Neural cell (in vitro differentiated cells): Measurements from ENCODE around the gene RPL13A. TPM values are rescaled to one million over a fixed set of nuclear protein-coding genes. Genes with fewer than 3 reads are reported as not detected.
A peak's percentile ranks its signal among the peaks of the same experiment; 100 is the strongest.

Experiments used
- H2AFZ ChIP-seq: fragments of 200-600, 300-800 bp; sonication (generic), shearing (Covaris generic); 2 replicates; pipeline ENCODE4 v1.6.0; 2014; ENCODE audit warnings: low read depth, mild to moderate bottlenecking, antibody characterized with exemption, low read length, moderate library complexity
- H3F3A ChIP-seq: fragments of 200-600 bp; shearing (Covaris generic); 2 replicates; pipeline ENCODE4 v1.6.1; 2016; ENCODE audit warnings: mild to moderate bottlenecking, moderate library complexity, mixed read lengths, antibody characterized with exemption, low read length; ENCODE audit not compliant: insufficient read depth, poor library complexity, severe bottlenecking
- H3K27ac ChIP-seq: fragments of 200-600, 300-800 bp; sonication (generic), shearing (Covaris generic); 2 replicates; pipeline ENCODE4 v1.5.1; 2014; ENCODE audit warnings: mild to moderate bottlenecking, low read length, moderate library complexity
- H3K27me3 ChIP-seq: fragments of 300-800, 200-600 bp; sonication (generic), shearing (Covaris generic); 2 replicates; pipeline ENCODE4 v1.6.0; 2014; ENCODE audit warnings: mild to moderate bottlenecking, low read depth, low read length, moderate library complexity; ENCODE audit not compliant: insufficient read depth
- H3K36me3 ChIP-seq: fragments of 300-800, 200-600 bp; sonication (generic), shearing (Covaris generic); 2 replicates; pipeline ENCODE4 v1.5.1; 2014; ENCODE audit warnings: mild to moderate bottlenecking, antibody characterized with exemption, low read length, moderate library complexity; ENCODE audit not compliant: insufficient read depth
- H3K4me2 ChIP-seq: fragments of 300-800, 200-600 bp; sonication (generic), shearing (Covaris generic); 2 replicates; pipeline ENCODE4 v1.6.0; 2014; ENCODE audit warnings: mild to moderate bottlenecking, low read length
- H3K4me3 ChIP-seq: fragments of 300-800, 200-600 bp; sonication (generic), shearing (Covaris generic); 2 replicates; pipeline ENCODE4 v1.5.1; 2014; ENCODE audit warnings: mild to moderate bottlenecking, low read length, moderate library complexity
- H3K79me2 ChIP-seq: fragments of 200-600 bp; shearing (Covaris generic); replicated peaks from 2 replicates; pipeline ENCODE4 v1.6.0; 2014; ENCODE audit warnings: mild to moderate bottlenecking, low read length, moderate library complexity; ENCODE audit not compliant: insufficient read depth
- H3K9ac ChIP-seq: fragments of 300-800, 200-600 bp; sonication (generic), shearing (Covaris generic); 2 replicates; pipeline ENCODE4 v1.6.1; 2016; ENCODE audit warnings: mild to moderate bottlenecking, low read length, mixed read lengths
- H3K9me2 ChIP-seq: fragments of 200-600 bp; shearing (Covaris generic); 2 replicates; pipeline ENCODE4 v1.6.1; 2016; ENCODE audit warnings: mild to moderate bottlenecking, low read length, mixed read lengths; ENCODE audit not compliant: insufficient read depth
- H3K9me3 ChIP-seq: fragments of 200-600, 300-800 bp; sonication (generic), shearing (Covaris generic); 2 replicates; pipeline ENCODE4 v1.6.1; 2016; ENCODE audit warnings: mild to moderate bottlenecking, mixed run types, low read length, moderate library complexity, mixed read lengths
- H4K20me1 ChIP-seq: fragments of 200-600 bp; shearing (Covaris generic); 2 replicates; pipeline ENCODE4 v1.6.1; 2016; ENCODE audit warnings: mild to moderate bottlenecking, mixed run types; ENCODE audit not compliant: insufficient read depth
- EP300 ChIP-seq: fragments of 450-650 bp; conservative IDR thresholded peaks from 2 replicates; pipeline ENCODE4 v1.6.1; 2014; ENCODE audit warnings: antibody characterized with exemption, mild to moderate bottlenecking, moderate library complexity; ENCODE audit not compliant: poor library complexity, severe bottlenecking
- EZH2 ChIP-seq: fragments of 200-600, 300-800 bp; shearing (Covaris generic), sonication (generic); IDR thresholded peaks from 2 replicates; pipeline ENCODE4 v1.6.1; 2014; ENCODE audit warnings: antibody characterized with exemption, low read length, borderline replicate concordance, mild to moderate bottlenecking; ENCODE audit not compliant: insufficient read depth, poor library complexity, severe bottlenecking
- MXI1 ChIP-seq: fragments of 450-650 bp; conservative IDR thresholded peaks from 2 replicates; pipeline ENCODE4 v1.6.1; 2014; ENCODE audit warnings: antibody characterized with exemption, mild to moderate bottlenecking; ENCODE audit not compliant: poor library complexity, severe bottlenecking
- POLR2AphosphoS5 ChIP-seq: IDR thresholded peaks from 2 replicates; pipeline ENCODE4 v1.6.1; 2012
- RAD21 ChIP-seq: fragments of 450-650 bp; conservative IDR thresholded peaks from 2 replicates; pipeline ENCODE4 v1.6.1; 2014; ENCODE audit warnings: antibody characterized with exemption, mild to moderate bottlenecking, moderate library complexity
- REST ChIP-seq: IDR thresholded peaks from 2 replicates; pipeline ENCODE4 v1.6.1; 2012; ENCODE audit warnings: borderline replicate concordance
- SMC3 ChIP-seq: fragments of 450-650 bp; conservative IDR thresholded peaks from 2 replicates; pipeline ENCODE4 v1.6.1; 2014; ENCODE audit warnings: antibody characterized with exemption, mild to moderate bottlenecking, moderate library complexity; ENCODE audit not compliant: poor library complexity
- TAF1 ChIP-seq: IDR thresholded peaks from 2 replicates; pipeline ENCODE4 v1.6.1; 2012; ENCODE audit warnings: low read depth
- polyA plus RNA-seq: library from polyadenylated mRNA; depleted of rRNA; stranded (reverse); fragments of >200 nt; gene quantifications from 2 replicates; pipeline ENCODE4 v1.2.3, GENCODE V29; 2014
- TF ChIP-seq, protein P1 (sequence below): fragments of 450-650 bp; IDR thresholded peaks from 2 replicates; pipeline ENCODE4 v1.5.1; 2014; ENCODE audit warnings: antibody characterized with exemption, mild to moderate bottlenecking, moderate library complexity; ENCODE audit not compliant: poor library complexity, severe bottlenecking

RPL13A gene
- polyA plus RNA-seq, 1 donor from 2014 or later: 2,313 TPM

DNA sequence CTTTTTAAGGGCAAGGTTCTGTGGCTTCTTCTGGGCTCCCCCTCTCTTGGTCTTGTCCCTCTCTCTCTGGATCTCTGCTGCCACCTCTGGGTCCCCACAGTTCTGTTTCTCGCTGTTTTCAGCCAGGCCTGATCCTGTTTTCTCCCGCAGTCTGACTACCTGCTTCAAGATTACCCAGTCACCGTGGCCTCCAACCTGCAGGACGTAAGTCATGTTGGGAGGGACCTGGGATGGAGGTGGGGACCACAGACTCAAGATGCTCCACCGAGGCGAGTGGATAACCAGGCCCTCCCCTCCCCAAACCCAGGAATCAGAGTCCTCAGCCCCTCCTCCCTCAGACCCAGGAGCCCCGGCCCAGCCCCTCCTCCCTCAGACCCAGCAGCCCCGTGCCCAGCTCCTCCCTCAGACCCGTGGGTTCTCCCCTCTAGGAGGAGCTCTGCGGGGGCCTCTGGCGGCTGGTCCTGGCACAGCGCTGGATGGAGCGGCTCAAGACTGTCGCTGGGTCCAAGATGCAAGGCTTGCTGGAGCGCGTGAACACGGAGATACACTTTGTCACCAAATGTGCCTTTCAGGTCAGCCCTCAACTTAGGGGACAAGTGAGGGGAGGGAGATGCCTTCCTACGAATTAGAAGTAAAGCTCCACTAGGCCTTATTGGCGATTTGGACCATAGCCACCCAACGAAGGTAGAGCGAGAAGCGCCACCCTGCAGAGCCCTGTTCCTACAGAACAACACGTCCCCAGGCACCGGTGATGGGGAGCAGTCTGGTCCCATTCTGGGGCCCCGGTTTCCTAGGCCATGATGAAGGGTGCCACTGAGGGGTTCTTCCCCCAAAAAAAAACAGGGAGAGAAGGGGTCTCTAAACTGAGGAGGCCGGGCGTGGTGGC, 11.2 kb upstream of the RPL13A start:
- Histone ChIP-seq H3F3A (no peaks in the 10 kb centered on the region), H3K9me2 (no peaks in the 10 kb centered on the region), H4K20me1 (no peaks in the 10 kb centered on the region), H3K9me3 (no peaks in the 10 kb centered on the region), H3K9ac (no peak overlapping the region), H2AFZ (no peak overlapping the region), H3K4me3 (no peak overlapping the region), H3K27me3 (peaks cover 4% of the 10 kb centered on the region), H3K27ac (no peak overlapping the region), H3K79me2 (no peaks in the 10 kb centered on the region), H3K36me3 (no peaks in the 10 kb centered on the region), H3K4me2 (no peak overlapping the region)
- TF ChIP-seq, protein P1, sequence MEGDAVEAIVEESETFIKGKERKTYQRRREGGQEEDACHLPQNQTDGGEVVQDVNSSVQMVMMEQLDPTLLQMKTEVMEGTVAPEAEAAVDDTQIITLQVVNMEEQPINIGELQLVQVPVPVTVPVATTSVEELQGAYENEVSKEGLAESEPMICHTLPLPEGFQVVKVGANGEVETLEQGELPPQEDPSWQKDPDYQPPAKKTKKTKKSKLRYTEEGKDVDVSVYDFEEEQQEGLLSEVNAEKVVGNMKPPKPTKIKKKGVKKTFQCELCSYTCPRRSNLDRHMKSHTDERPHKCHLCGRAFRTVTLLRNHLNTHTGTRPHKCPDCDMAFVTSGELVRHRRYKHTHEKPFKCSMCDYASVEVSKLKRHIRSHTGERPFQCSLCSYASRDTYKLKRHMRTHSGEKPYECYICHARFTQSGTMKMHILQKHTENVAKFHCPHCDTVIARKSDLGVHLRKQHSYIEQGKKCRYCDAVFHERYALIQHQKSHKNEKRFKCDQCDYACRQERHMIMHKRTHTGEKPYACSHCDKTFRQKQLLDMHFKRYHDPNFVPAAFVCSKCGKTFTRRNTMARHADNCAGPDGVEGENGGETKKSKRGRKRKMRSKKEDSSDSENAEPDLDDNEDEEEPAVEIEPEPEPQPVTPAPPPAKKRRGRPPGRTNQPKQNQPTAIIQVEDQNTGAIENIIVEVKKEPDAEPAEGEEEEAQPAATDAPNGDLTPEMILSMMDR: peak; percentile 49
- TF ChIP-seq EP300 (no peak), SMC3 (peak; percentile 23)

DNA sequence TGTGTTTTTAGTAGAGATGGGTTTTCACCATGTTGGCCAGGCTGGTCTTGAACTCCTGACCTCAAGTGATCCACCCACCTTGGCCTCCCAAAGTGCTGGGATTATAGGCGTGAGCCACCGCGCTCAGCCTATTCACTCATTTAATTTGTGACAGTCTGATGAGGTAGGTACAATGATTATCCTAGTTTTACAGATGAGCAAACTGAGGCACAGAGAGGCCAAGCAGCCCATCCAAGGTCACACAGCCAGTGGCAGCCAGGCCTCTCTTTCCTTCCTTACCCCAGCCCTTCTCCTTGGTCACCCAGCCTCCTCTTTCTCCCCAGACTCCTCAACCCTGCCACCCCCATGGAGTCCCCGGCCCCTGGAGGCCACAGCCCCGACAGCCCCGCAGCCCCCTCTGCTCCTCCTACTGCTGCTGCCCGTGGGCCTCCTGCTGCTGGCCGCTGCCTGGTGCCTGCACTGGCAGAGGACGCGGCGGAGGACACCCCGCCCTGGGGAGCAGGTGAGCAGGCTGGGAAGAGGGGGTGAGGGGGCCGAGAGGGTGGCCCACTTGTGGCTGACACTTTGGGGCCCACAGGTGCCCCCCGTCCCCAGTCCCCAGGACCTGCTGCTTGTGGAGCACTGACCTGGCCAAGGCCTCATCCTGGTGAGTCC, 7.3 kb upstream of the RPL13A start:
- H3K4me3 ChIP-seq: no peak overlapping the region
- no peak overlapping the region for H3K4me2 ChIP-seq
- no peak overlapping the region for H3K27ac ChIP-seq
- H3K36me3 ChIP-seq: no peaks in the 10 kb centered on the region
- no peaks in the 10 kb centered on the region for H3K9me3 ChIP-seq
- H3K9me2 ChIP-seq: no peaks in the 10 kb centered on the region
- TF ChIP-seq, protein P1: no peak
- TF ChIP-seq MXI1: no peak
- no peak for TF ChIP-seq POLR2AphosphoS5
- no peak for TF ChIP-seq EZH2
- TF ChIP-seq SMC3: no peak
- TF ChIP-seq REST: no peak
- TF ChIP-seq RAD21: no peak
- TF ChIP-seq TAF1: no peak
- TF ChIP-seq EP300: no peak
- no peaks in the 10 kb centered on the region for H3F3A ChIP-seq
- H3K79me2 ChIP-seq: no peaks in the 10 kb centered on the region
- peaks cover 3% of the 10 kb centered on the region for H3K27me3 ChIP-seq
- no peak overlapping the region for H2AFZ ChIP-seq
- no peak overlapping the region for H3K9ac ChIP-seq
- H4K20me1 ChIP-seq: no peaks in the 10 kb centered on the region
